ENCODE measurements around the gene RERE. TPM values are rescaled to one million over a fixed set of nuclear protein-coding genes. Genes with fewer than 3 reads are reported as not detected.

Gene RERE
- total RNA-seq, 1 donor from 2014 or later: 252 TPM

- Mint-ChIP-seq H3K9me3 (ENCODE audit: unreplicated experiment) (peaks cover 11% of the 10 kb centered on the region), H3K4me3 (ENCODE audit: unreplicated experiment) (no peak overlapping the region), H3K27me3 (ENCODE audit: unreplicated experiment) (peaks cover 4% of the 10 kb centered on the region), H3K4me1 (ENCODE audit: low read depth, unreplicated experiment) (peaks cover 15% of the 10 kb centered on the region), H3K27ac (ENCODE audit: unreplicated experiment) (no peak overlapping the region), H3K36me3 (ENCODE audit: unreplicated experiment) (peaks cover 13% of the 10 kb centered on the region)
- DNase-seq: no peak
- TF ChIP-seq CTCF (IDR thresholded peaks at IDR 0.05; ENCODE audit: partially characterized antibody, unreplicated experiment): no peak
Observed at GRCh38 chr1:8742022-8742924, 75.2 kb downstream of the RERE start.

- Mint-ChIP-seq H3K9me3 (ENCODE audit: unreplicated experiment) (peaks cover 17% of the 10 kb centered on the region), H3K27ac (ENCODE audit: unreplicated experiment) (peak overlapping the region; percentile 10), H3K27me3 (ENCODE audit: unreplicated experiment) (peaks cover 2% of the 10 kb centered on the region), H3K36me3 (ENCODE audit: unreplicated experiment) (peaks cover 13% of the 10 kb centered on the region), H3K4me3 (ENCODE audit: unreplicated experiment) (no peak overlapping the region), H3K4me1 (ENCODE audit: low read depth, unreplicated experiment) (peaks cover 12% of the 10 kb centered on the region)
- no peak for DNase-seq
- TF ChIP-seq CTCF (IDR thresholded peaks at IDR 0.05; ENCODE audit: partially characterized antibody, unreplicated experiment): no peak
Observed at GRCh38 chr1:8740034-8740449, 77.4 kb downstream of the RERE start.

- no peak overlapping the region for H3K4me3 Mint-ChIP-seq (ENCODE audit: unreplicated experiment)
- peaks cover 2% of the 10 kb centered on the region for H3K27me3 Mint-ChIP-seq (ENCODE audit: unreplicated experiment)
- no peak overlapping the region for H3K27ac Mint-ChIP-seq (ENCODE audit: unreplicated experiment)
- H3K36me3 Mint-ChIP-seq (ENCODE audit: unreplicated experiment): peaks cover 13% of the 10 kb centered on the region
- H3K4me1 Mint-ChIP-seq (ENCODE audit: low read depth, unreplicated experiment): peaks cover 12% of the 10 kb centered on the region
- no peak for DNase-seq
- no peak for TF ChIP-seq CTCF (IDR thresholded peaks at IDR 0.05; ENCODE audit: partially characterized antibody, unreplicated experiment)
- peaks cover 17% of the 10 kb centered on the region for H3K9me3 Mint-ChIP-seq (ENCODE audit: unreplicated experiment)
Observed at GRCh38 chr1:8739377-8739776, 78.1 kb downstream of the RERE start.

- TF ChIP-seq CTCF (IDR thresholded peaks at IDR 0.05; ENCODE audit: partially characterized antibody, unreplicated experiment): no peak
- H3K4me3 Mint-ChIP-seq (ENCODE audit: unreplicated experiment): no peak overlapping the region
- DNase-seq: no peak
- H3K27ac Mint-ChIP-seq (ENCODE audit: unreplicated experiment): no peak overlapping the region
- H3K4me1 Mint-ChIP-seq (ENCODE audit: low read depth, unreplicated experiment): peaks cover 7% of the 10 kb centered on the region
- peaks cover 17% of the 10 kb centered on the region for H3K36me3 Mint-ChIP-seq (ENCODE audit: unreplicated experiment)
- H3K9me3 Mint-ChIP-seq (ENCODE audit: unreplicated experiment): peaks cover 14% of the 10 kb centered on the region
- H3K27me3 Mint-ChIP-seq (ENCODE audit: unreplicated experiment): peaks cover 2% of the 10 kb centered on the region
Observed at GRCh38 chr1:8736927-8737326, 80.5 kb downstream of the RERE start.

GRCh38 chr1:8733484-8733883, 84.0 kb downstream of the RERE start:
- H3K4me1 Mint-ChIP-seq (ENCODE audit: low read depth, unreplicated experiment): peaks cover 10% of the 10 kb centered on the region
- no peak for DNase-seq

More at GRCh38 chr1:8733484-8733883, 84.0 kb downstream of the RERE start:
- Mint-ChIP-seq H3K27ac (ENCODE audit: unreplicated experiment) (no peak overlapping the region), H3K9me3 (ENCODE audit: unreplicated experiment) (peaks cover 16% of the 10 kb centered on the region), H3K4me3 (ENCODE audit: unreplicated experiment) (no peak overlapping the region), H3K36me3 (ENCODE audit: unreplicated experiment) (peaks cover 4% of the 10 kb centered on the region), H3K27me3 (ENCODE audit: unreplicated experiment) (peaks cover 2% of the 10 kb centered on the region)
- TF ChIP-seq CTCF (IDR thresholded peaks at IDR 0.05; ENCODE audit: partially characterized antibody, unreplicated experiment): no peak

Data from glutamatergic neuron (in vitro differentiated cells).